AG08395 (cell line): Measurements from ENCODE around the gene B3GALT4.
"Not testable (repeated sequence)": the region's sequence is repeated elsewhere in the genome, so short reads cannot be mapped to it uniquely, and the experiment has no call there.

Source experiments
- DNase-seq: peaks from one replicate; pipeline ENCODE4 v3.0.0; 2012; ENCODE audit warnings: mixed read lengths, low spot score

Gene B3GALT4

DNA sequence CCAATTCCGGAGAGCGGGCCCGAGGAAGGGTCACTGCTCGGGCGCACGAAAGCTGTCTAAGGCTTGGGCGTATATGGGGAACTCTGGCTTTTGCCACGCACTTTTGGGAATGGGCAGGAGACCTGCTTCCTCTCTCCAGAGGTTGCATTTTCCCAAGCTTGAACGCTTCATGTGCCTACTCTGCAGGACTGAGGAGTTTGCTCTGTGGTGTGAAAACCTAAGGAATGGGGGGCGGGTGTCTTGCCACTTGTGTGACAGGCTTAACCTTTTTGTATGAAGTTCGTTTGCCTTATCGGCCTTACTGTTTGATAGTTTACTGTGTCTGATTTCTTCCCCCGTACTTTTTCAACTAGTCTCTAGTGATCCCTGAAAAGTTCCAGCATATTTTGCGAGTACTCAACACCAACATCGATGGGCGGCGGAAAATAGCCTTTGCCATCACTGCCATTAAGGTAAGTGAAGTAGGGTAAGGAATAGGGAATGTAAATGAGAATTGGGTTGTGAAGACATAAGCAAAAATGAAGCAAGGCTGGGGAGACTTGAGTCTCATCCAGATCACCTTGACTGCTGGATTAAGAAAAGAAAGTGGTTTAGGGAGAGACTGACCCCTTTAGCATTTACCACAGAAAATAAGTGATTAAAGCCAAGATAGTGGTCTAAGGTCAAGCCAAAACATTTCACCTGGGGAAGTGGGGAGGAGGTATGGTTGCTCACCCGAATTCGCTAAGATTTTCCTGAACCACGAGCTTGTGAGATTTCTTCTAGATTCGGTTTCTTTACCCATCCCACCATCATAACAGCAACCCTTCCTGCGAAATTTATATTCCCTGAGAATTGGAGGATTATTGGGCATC lies 4.4 kb upstream of the B3GALT4 start:
- DNase-seq, result no peak

DNA sequence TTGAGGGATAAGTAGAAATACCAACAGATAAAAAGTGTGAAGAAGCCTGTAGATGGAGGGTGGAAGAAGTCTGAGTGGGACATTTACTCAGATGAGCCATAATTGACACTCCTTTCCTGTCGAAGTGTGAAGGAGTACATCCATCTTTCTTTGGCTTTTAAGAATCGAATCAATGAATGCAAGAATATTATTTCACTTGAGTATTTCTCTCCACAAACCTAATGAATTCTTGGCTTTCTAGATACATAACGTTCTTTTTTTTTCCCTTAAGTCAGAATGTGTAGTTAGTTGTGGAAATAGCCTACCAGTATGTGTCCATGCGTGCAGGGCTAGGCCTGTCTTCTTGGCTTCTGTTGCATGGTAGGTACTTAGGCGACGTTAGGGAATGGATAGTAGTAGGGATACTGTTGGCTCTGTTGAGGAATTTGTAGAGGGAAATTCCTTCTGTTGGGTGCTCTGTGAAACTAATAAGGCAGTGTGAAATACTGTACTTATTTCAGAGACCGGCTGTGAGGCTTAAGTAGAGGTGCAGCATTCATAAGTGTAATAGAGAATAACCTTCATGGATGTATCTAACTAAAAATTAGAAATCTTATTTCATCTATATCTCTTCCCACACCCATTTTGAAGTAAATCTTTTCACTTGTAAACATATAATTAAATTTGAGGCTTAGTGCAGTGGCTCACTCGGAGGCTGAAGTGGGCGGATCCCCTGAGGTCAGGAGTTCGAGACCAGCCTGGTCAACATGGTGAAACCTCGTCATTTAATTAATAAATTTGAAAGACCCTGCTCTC lies 3.6 kb upstream of the B3GALT4 start:
- DNase-seq, result no peak

DNA sequence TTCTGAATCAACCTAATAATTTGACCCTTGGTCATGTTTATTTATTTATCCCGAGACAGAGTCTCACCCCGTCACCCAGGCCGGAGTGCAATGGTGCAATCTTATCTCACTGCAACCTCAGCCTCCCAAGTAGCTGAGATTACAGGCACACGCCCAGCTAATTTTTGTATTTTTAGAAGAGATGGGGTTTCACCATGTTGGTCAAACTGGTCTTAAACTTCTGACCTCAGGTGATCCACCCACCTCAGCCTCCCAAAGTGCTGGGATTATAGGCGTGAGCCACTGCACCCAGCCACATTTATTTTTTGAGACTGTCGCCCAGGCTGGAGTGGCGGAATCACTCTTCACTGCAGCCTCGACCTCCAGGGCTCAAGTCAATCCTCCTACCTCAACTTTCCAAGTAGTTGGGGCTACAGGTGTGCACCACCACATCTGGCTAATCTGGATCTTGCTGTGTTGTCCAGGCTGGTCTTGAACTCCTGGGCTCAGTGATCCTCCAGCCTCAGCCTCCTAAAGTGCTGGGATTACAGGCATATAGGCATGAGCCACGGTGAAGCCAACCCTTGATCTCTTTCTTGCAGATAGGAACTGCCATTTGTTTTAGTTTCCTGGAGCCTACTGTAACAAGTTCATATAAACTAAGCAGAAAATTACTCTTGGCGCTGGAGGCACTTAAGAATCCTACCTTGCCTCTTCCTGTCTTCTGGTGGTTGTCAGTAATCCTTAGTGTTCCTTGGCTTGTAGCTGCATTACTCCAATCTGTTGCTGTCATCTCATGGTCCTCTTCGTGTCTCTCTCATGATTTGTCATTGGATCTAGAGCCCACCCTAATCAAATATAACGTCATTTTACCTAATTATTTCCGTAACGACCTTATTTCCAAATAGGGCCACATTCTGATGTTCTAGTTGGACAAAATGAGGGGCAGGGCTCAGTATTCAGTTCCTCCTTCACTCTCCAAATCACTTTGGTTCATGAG lies 2.7 kb upstream of the B3GALT4 start:
- DNase-seq, result no peak

DNA sequence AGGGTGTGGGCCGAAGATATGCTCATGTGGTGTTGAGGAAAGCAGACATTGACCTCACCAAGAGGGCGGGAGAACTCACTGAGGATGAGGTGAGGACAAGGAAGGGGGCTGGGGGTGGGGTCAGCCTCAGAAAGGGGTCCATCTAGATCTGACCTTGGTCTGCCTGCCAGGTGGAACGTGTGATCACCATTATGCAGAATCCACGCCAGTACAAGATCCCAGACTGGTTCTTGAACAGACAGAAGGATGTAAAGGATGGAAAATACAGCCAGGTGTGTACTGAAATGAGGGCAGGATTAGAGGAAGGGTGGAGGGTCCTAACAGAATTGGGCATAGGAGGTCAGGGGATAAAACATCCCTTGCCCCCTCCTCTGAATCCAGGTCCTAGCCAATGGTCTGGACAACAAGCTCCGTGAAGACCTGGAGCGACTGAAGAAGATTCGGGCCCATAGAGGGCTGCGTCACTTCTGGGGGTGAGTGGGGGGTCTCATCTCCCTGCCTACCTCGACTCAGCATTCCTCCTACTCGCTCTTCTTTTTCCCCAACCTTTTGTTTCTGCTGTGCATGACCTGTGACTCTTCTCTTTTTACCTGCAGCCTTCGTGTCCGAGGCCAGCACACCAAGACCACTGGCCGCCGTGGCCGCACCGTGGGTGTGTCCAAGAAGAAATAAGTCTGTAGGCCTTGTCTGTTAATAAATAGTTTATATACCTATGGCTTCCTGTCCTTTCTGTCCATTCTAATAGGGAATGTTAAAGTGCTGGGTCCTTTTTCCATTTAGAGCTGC lies 935 bp upstream of the B3GALT4 start:
- DNase-seq, result not testable (repeated sequence)

DNA sequence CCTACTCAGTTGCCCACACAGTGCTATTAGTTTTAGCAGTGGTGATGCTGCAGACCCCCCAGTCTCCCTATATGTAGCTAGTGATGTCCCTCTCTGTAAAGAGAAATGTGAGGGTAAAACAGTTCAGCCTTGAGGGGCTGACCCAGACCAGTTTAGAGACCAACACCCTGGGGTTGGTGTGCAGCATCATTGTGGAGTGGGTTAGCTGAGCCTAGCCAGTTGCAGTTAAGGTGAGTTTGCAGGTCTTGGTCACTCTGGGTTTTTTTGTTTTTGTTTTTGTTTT lies 401 bp upstream of the B3GALT4 start:
- no peak for DNase-seq

DNA sequence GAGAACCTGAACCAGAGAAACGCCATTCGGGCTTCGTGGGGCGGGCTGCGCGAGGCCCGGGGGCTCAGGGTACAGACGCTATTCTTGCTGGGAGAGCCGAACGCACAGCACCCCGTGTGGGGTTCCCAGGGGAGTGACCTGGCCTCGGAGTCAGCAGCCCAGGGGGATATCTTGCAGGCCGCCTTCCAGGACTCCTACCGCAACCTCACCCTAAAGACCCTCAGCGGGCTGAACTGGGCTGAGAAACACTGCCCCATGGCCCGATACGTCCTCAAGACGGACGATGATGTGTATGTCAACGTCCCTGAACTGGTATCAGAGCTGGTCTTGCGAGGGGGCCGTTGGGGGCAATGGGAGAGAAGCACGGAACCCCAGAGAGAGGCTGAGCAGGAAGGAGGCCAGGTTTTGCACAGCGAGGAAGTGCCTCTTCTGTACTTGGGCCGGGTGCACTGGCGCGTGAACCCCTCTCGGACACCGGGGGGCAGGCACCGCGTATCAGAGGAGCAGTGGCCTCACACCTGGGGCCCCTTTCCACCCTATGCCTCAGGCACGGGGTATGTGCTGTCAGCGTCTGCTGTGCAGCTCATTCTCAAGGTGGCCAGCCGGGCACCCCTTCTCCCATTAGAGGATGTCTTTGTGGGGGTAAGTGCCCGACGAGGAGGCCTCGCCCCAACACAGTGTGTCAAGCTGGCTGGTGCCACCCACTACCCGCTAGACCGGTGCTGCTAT lies 904 bp downstream of the B3GALT4 start:
- no peak for DNase-seq

DNA sequence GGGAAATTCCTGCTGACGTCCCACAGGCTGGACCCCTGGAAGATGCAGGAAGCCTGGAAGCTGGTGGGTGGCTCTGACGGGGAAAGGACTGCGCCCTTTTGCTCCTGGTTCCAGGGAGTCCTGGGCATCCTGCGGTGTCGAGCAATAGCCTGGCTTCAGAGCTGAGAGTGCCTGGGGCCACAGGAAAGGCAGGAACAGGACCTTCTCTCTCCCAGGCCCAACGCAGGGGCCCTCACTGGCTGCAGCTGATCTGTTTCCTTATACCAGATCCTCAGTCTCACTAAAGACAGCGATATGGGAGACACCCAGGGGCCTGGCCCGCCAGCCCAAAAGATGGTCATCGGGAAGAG lies 1.4 kb downstream of the B3GALT4 start:
- DNase-seq, result no peak

DNA sequence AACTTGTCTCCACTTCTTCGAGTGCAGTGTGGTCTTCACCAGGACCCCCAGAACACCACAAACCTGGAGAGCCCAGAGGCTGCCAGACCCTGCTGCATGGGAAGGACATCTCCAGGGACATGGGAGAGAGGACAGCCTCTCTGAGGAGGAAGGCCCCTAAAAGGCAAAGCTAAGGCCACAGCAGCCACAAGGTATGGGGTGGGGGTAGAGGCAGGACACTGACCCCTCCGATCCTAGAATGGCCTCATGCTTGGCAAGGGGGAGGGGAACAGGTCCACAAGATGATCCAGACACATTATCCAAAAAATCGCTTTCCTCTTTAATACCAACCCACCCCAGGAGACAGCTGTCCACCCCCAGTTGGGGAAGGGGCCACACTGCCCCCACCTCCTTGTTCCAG lies 1.9 kb downstream of the B3GALT4 start:
- no peak for DNase-seq

DNA sequence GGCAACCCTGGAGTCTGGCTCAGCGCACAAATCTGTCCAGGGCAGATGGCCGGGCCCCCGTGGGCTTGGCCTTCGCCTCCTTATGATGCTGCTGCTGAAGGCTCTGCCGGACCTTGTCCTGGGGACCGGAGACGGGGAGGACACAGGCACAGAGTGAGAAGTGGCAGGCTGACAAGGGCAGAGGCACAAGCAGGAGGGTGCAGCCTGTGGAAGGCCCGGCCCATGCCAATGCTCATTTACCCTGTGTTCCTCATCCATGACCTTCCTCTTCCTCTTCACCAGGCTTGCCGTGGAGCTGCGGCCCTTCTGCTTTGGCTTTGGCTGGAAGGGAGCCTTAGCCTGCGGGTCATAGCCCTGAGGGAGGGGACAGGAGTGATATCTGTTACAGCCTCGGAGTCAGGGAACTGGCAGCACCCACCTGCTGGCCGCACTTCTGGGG lies 2.4 kb downstream of the B3GALT4 start:
- DNase-seq, result no peak

DNA sequence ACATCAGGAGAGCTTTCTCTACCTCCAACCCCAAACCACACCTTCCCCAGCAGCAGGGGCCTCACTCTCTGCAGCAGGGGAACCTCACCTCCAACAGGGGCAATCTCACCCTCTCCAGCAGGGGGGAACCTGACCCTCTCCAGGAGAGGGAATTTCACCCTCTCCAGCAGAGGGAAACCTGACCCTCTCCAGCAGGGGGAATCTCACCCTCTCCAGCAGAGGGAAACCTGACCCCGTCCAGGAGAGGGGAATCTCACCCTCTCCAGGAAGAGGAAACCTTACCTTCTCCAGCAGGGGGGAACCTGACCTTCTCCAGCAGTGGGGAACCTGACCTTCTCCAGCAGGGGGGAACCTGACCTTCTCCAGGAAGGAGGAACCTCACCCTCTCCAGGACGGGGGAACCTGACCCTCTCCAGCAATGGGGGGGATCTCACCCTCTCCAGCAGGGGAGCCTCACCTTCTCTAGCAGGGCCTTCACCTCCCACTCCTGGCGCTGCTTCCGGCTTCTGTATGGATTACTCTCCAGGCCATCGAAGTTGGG lies 3.1 kb downstream of the B3GALT4 start:
- DNase-seq, result peak; percentile 45

DNA sequence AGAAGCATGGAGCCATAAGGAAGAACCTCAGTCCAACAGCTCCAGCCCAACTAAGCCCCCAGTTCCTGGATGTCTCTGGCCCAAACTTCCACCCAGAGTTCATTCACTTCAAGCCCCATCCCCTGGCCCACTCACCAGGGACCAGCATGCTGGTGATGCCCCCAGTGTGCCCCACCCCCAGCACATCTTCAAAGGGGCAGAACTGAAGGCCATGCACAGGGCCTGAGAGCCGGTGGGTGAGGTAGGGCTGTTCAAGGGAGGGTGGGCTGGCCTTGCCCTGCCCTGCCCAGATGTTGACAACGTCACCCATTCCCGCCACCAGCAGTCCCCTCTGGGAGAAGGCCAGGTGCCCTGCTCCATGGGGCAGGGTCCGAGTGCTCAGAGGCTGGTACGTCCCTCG lies 3.6 kb downstream of the B3GALT4 start:
- DNase-seq, result no peak

DNA sequence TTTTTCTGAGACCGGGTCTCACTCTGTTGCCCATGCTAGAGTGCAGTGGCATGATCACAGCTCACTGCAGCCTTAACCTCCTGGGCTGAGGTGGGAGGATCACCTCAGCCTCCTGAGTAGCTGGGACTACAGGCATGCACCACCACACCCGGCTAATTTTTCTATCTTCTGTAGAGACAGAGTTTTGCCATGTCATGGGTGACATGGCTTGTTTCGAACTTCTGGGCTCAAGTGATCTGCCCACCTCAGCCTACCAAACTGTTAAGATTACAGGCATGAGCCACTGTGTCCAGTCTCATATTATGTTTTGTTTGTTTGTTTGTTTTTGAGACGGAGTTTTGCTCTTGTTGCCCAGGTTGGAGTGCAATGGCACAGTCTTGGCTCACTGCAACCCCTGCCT lies 8.3 kb downstream of the B3GALT4 start:
- not testable (repeated sequence) for DNase-seq

DNA sequence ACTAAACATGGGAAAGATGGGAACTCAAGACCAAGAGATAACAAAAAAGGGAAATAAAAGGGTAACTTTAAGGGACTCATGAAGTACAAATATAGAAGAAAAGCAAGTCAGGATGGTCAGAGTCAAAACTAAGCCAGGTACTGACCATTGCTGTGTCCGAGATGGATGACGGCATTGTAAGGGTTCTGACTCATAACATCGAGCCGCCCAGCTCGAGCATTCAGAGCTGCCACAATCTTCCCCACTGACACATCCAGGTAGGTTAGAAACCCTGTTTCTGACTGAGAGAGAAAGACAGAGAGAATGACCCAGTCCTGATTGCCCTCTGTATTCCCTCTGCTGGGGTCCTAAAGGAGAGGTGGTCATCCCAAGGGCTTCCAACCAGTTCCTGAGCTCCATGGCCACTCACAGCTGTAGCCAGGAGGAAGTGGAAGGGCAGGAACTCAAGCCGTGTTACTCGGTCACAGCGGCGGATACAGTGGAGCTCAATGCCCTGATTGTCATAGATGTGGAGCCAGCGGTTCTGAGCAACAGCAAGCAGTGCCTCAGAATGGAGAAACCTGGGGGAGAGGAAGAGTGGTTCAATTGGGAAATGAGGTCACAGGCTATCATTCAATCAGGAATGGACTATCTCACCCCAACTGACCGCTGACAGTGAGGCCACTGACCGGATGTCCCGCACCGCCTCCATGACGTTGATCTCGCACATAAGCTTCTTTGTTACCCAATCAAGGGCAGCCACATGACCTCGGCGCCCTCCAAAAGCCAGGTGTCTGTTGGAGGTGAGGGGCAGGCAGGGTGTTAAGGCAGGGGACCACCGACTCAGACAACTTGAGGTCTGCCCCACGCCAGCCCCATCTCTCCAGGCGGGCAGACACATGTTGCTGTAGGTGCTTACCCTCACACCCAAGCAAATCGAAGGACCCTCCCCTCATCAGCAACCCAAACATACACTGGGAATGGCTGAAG lies 10.3 kb downstream of the B3GALT4 start:
- no peak for DNase-seq

DNA sequence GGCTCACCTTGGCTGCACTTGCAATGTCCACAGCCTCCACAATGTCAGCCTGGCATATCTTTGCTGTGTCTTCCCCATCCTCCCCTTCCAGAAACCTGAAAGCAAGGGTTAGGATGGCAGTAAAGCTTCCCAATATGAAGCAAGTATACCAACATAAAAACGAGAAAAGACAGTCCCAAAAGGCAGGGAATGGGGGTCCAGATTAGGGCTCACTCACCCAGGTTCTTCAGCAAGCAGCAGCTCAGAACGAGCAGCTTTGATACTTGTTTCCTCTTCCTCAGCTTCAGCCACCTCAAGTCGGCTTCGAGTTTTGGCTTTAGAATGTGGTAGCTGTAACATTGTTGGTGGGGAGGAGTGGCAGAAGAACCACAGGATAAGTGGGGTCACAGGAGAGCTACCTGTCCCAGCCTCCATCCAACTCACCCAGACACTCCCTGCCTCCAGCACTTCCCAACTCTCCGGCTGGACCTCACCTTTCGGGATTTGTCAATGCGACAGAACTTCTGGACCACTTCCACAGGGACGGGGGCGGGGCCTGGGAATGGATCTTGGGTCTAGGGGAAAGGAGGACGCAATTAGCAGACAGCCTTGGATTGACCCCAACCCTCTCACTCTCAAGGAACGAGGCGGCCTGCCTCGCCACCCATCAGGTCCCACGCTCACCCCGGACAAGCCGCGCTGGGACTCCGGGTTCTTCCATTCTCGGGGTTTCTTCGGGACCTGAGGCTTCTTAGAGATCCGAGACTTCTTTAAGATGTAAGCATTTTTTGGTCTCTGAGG lies 11.4 kb downstream of the B3GALT4 start:
- no peak for DNase-seq

DNA sequence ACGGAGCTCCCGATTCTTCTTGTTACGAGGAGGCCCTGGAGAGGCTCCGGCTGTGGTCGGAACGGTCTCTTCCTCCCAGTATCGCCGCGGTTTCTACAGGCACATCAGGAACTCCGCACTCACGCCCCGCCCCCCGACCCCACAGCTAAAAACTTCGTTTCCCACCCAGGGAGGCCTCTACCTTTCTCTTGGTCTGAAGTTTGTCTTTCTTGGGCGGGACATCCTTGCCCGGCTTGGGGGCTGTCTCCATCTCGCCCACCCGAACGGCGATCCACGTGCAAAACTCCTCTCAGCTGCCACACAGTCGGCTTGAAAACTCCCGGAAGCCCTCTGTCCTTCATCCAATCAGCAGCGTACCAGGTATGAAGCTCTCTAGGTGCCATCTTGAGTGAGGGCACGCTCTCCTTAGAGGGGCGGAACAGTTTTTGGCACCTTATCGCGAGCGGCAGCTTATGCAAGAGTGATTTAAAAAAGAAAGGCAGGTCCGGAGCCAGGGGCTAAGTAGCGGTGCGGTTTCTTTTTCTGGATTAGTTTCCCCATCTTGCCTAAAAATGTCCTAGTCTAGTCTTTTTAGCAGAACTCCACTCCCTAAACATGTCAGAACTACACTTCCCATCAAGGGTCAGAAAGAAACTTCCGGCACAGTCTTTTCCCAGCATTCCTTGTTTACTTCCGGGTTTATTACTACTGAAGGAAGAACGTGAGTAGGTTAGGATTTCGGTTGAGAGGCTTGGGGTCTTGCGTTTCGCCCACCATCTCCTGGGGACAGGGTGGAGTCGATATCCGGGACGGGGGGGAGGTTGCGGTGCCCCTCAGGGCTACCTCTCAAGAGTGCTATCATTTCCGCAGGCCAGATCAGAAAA lies 12.2 kb downstream of the B3GALT4 start, which contains the start of the genes PFDN6 and WDR46:
Gene PFDN6, plus strand, starts transcription at position 681 of the 863 bp plus-strand sequence. CDS start 256 bp downstream, outside the sequence.
Gene WDR46, minus strand, starts transcription at position 319 of the 863 bp plus-strand sequence. Its CDS starts 69 bp downstream, at position 250.
- peak; percentile 95 for DNase-seq

DNA sequence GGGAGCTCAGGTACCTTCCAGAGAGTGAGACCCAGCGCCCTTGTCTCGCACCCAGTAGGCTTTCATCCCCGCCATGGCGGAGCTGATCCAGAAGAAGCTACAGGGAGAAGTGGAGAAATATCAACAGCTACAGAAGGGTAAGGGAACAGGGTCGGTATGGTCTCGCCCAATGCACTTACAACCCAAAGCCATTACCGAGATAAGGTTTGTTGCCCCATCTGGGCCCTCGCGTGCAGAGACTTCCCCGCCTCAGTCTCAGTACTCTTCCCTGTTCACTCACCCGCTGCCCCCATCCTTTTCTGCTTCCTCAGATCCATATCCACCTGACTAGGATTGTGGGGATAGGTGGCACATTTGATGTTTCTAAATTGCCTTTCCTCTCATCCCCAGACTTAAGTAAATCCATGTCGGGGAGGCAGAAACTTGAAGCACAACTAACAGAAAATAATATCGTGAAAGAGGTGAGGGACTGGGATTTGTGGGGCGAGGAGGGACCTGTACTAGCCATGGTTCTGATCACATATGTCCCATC lies 12.9 kb downstream of the B3GALT4 start:
- no peak for DNase-seq

DNA sequence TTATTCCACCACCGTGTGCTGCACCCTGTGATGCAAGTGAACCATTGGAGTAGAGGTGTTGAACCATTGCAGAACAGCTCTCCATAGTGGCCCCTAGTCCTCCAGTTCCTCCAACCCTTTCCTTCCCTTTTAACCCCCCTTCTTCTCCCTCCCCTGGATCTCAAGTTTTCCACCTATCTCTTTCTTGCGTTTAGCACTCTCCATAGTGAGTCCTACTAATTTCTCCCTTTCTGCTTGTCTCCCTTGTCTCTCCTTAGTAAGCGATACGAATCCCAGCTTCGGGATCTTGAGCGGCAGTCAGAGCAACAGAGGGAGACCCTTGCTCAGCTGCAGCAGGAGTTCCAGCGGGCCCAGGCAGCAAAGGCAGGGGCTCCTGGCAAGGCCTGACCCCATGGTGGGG lies 13.5 kb downstream of the B3GALT4 start:
- DNase-seq, result no peak
